Measurements from ENCODE around the gene HPS1. TPM values are rescaled to one million over a fixed set of nuclear protein-coding genes. Genes with fewer than 3 reads are reported as not detected.
A peak's percentile ranks its signal among the peaks of the same experiment; 100 is the strongest.

The HPS1 gene
- total and polyA plus RNA-seq, 2 of the 4 experiments (the other 2 are of a cell fraction): 14.0 to 55.2 TPM

- no peak for TF ChIP-seq MAZ (IDR thresholded peaks at IDR 0.05; ENCODE audit: borderline replicate concordance, low read depth, low read length)
- TF ChIP-seq USF2 (IDR thresholded peaks at IDR 0.05; ENCODE audit: low read depth, low read length): no peak
- no peak for TF ChIP-seq FOS (IDR thresholded peaks at IDR 0.05; ENCODE audit: low read depth, low read length)
- TF ChIP-seq BHLHE40 (IDR thresholded peaks at IDR 0.05; ENCODE audit: low read depth, low read length): no peak
- no peak for TF ChIP-seq RCOR1 (IDR thresholded peaks at IDR 0.05; ENCODE audit: insufficient replicate concordance, low read length)
- no peak for TF ChIP-seq NFE2L2 (IDR thresholded peaks at IDR 0.05; ENCODE audit: low read depth, low read length)
- TF ChIP-seq RFX5 (IDR thresholded peaks at IDR 0.05; ENCODE audit: low read depth, low read length): no peak
- TF ChIP-seq RAD21 (IDR thresholded peaks at IDR 0.05; ENCODE audit: low read length): no peak
- peak overlapping the region; percentile 95; the same call in 1 of the 2 replicates for H2AK5ac ChIP-seq (ENCODE audit: low read depth, low read length)
- dilution Hi-C loops (cut with HindIII; ENCODE audit: low sequenced_read_pairs, unreplicated experiment) (no loop called here), in situ Hi-C loops (cut with MboI; ENCODE audit: low sequenced_read_pairs) (no loop called here), intact Hi-C loops (cut with micrococcal nuclease) (loop anchor here (10.0 kb wide), 1 partner anchor 240 kb away; no protein-coding TSS in a partner anchor)
- CTCF ChIA-PET: no interaction called here
- H3K18ac ChIP-seq (ENCODE audit: low read depth, low read length): peak overlapping the region; percentile 17
- DNase-seq (no peak), ATAC-seq (ENCODE audit: low read depth) (no peak; the same call in 1 of the 2 replicates)
- H2BK20ac ChIP-seq (ENCODE audit: low read depth, low read length): peak overlapping the region; percentile 37; the same call in 1 of the 2 replicates
- peak overlapping the region; percentile 66 for H3K23ac ChIP-seq (ENCODE audit: low read depth, low read length)
- peak overlapping the region; percentile 70 for H3K4me3 ChIP-seq (ENCODE audit: insufficient read depth, low read depth, low read length)
- peak overlapping the region; percentile 80 for H3K56ac ChIP-seq (ENCODE audit: extremely low read depth, insufficient read depth, low read length)
- peaks cover 26% of the 10 kb centered on the region for H3K36me3 ChIP-seq (ENCODE audit: control insufficient read depth, insufficient read depth, low read length)
- peak overlapping the region; percentile 96 for H2AFZ ChIP-seq (replicated peaks; ENCODE audit: low read length, poor library complexity)
- POLR2A ChIA-PET (ENCODE audit: unreplicated experiment): interaction anchor here (0.8 kb wide), 1 partner anchor 53 kb away, joined by 3 read pairs; no protein-coding TSS in a partner anchor
- peak overlapping the region; percentile 97 for H3K9ac ChIP-seq (ENCODE audit: low read depth, low read length)
- peaks cover 32% of the 10 kb centered on the region for H3K9me1 ChIP-seq (ENCODE audit: insufficient read depth, low read length)
- no peaks in the 10 kb centered on the region for H3K9me3 ChIP-seq (ENCODE audit: control insufficient read depth, insufficient read depth, low read length)
- H3K4me1 ChIP-seq (ENCODE audit: control insufficient read depth, insufficient read depth, low read length): peaks cover 30% of the 10 kb centered on the region
- H3K27ac ChIP-seq (ENCODE audit: insufficient read depth, low read length): peak overlapping the region; percentile 95
- H4K5ac ChIP-seq (ENCODE audit: low read depth, low read length): peak overlapping the region; percentile 10
- peak overlapping the region; percentile 84 to 97 for H4K8ac ChIP-seq (ENCODE audit: low read depth in 2 of 2, low read length in 2 of 2)
- H3K4ac ChIP-seq (ENCODE audit: low read depth, low read length): peak overlapping the region; percentile 94
- whole genome bisulfite sequencing, 2 experiments (ENCODE audit: extremely low coverage in 2 of 2, insufficient read length in 1 of 2): no CpG with 5 or more reads among the region's 3 CpGs
- BruUV-seq (replicated peaks): no TSS peak
- peak overlapping the region; percentile 79 for H3K4me2 ChIP-seq (ENCODE audit: low read depth, low read length)
- H4K20me1 ChIP-seq (ENCODE audit: insufficient read depth, low read length): peaks cover 8% of the 10 kb centered on the region; the same call in 1 of the 2 replicates
- H3K14ac ChIP-seq (replicated peaks; ENCODE audit: low read depth, low read length): peak overlapping the region; percentile 96
- peak overlapping the region; percentile 89 for H2BK5ac ChIP-seq (ENCODE audit: low read depth, low read length, poor library complexity, severe bottlenecking)
- H2BK120ac ChIP-seq (ENCODE audit: low read depth, low read length): peak overlapping the region; percentile 76
- peaks cover 14 to 40% of the 10 kb centered on the region in 2 experiments; a peak in 3 of 4 replicates for H3K79me1 ChIP-seq (ENCODE audit: low read depth in 1 of 2, low read length in 2 of 2)
- peak overlapping the region; percentile 98 for H4K91ac ChIP-seq (ENCODE audit: insufficient read depth, low read depth, low read length)
- H2AK9ac ChIP-seq (replicated peaks; ENCODE audit: low read depth, low read length, poor library complexity): peak overlapping the region; percentile 99
- 0 out of 3 replicates have a peak overlapping the region, but pooled peaks have one; percentile 7 for H2BK15ac ChIP-seq (ENCODE audit: low read depth, low read length)
- H3K27me3 ChIP-seq (ENCODE audit: control insufficient read depth, insufficient read depth, low read length): no peaks in the 10 kb centered on the region
Observed at GRCh38 chr10:98414578-98414931, 32.2 kb downstream of the HPS1 start.

All from IMR-90 (cell line).